Karpas-422 (cell line): ENCODE results near the gene DDX27. TPM values are rescaled to one million over a fixed set of nuclear protein-coding genes. Genes with fewer than 3 reads are reported as not detected.
A peak's percentile ranks its signal among the peaks of the same experiment; 100 is the strongest.
"Not testable (repeated sequence)": the region's sequence is repeated elsewhere in the genome, so short reads cannot be mapped to it uniquely, and the experiment has no call there.

ENCODE experiments used
- DNase-seq: peaks from one replicate; pipeline ENCODE4 v3.0.0-alpha.2; 2015
- H2AFZ ChIP-seq: fragments of 200-600 bp; sonication (generic); 2 replicates; pipeline ENCODE4 v1.6.1; 2014; ENCODE audit warnings: antibody characterized with exemption, low read length, mixed read lengths
- H3K27ac ChIP-seq: fragments of 200-600 bp; sonication (generic); 2 replicates; pipeline ENCODE4 v1.5.1; 2014; ENCODE audit warnings: mild to moderate bottlenecking, low read length, moderate library complexity
- H3K27me3 ChIP-seq: fragments of 200-600 bp; sonication (generic); 2 replicates; pipeline ENCODE4 v1.6.1; 2014; ENCODE audit warnings: low read length, mixed read lengths
- H3K36me3 ChIP-seq: fragments of 200-600 bp; sonication (generic); 2 replicates; pipeline ENCODE4 v1.6.1; 2014; ENCODE audit warnings: low read length, mixed read lengths; ENCODE audit not compliant: insufficient read depth
- H3K4me1 ChIP-seq: fragments of 200-600 bp; sonication (generic); 2 replicates; pipeline ENCODE4 v1.6.1; 2014; ENCODE audit warnings: mild to moderate bottlenecking, low read length, mixed read lengths
- H3K4me2 ChIP-seq: fragments of 200-600 bp; sonication (generic); 2 replicates; pipeline ENCODE4 v1.6.1; 2014; ENCODE audit warnings: low read length, low read depth, mild to moderate bottlenecking; ENCODE audit not compliant: poor library complexity, severe bottlenecking
- H3K4me3 ChIP-seq: fragments of 200-600 bp; sonication (generic); 2 replicates; pipeline ENCODE4 v1.5.1; 2014; ENCODE audit warnings: mild to moderate bottlenecking, antibody characterized with exemption, low read length, mixed read lengths
- H3K79me2 ChIP-seq: fragments of 200-600 bp; sonication (generic); 2 replicates; pipeline ENCODE4 v1.6.1; 2014; ENCODE audit warnings: mild to moderate bottlenecking, low read length, mixed read lengths
- H3K9ac ChIP-seq: fragments of 200-600 bp; sonication (generic); 2 replicates; pipeline ENCODE4 v1.6.0; 2014; ENCODE audit warnings: low read length
- H3K9me2 ChIP-seq: fragments of 200-600 bp; sonication (generic), shearing (Covaris generic); replicated peaks from 2 replicates; pipeline ENCODE4 v1.6.0; 2014; ENCODE audit warnings: mild to moderate bottlenecking, low read length, moderate library complexity; ENCODE audit not compliant: insufficient read depth
- H3K9me3 ChIP-seq: fragments of 300-700, 200-600 bp; sonication (generic); 2 replicates; pipeline ENCODE4 v1.6.1; 2014; ENCODE audit warnings: low read length, mixed read lengths
- H4K20me1 ChIP-seq: fragments of 200-600 bp; sonication (generic); 2 replicates; pipeline ENCODE4 v1.6.1; 2014; ENCODE audit warnings: mild to moderate bottlenecking, antibody characterized with exemption, low read length, low read depth; ENCODE audit not compliant: insufficient read depth
- total RNA-seq: library from RNA; depleted of rRNA; stranded (reverse); fragments of >200 nt; shearing (Covaris generic); gene quantifications from 2 replicates; pipeline ENCODE4 v1.2.3, GENCODE V29; 2014; ENCODE audit warnings: low replicate concordance

Gene DDX27
- total RNA-seq, 1 experiment from 2014 or later: 34.5 TPM

GRCh38 chr20:49187851-49188641, 31.2 kb upstream of the DDX27 start, which contains the start of gene STAU1:
TSS of gene STAU1 (minus strand) at chr20:49188334. CDS start at chr20:49166201, 22,133 bp downstream.
- no peaks in the 10 kb centered on the region for H3K9me2 ChIP-seq
- H3K27me3 ChIP-seq: no peaks in the 10 kb centered on the region
- peaks cover 21% of the 10 kb centered on the region for H4K20me1 ChIP-seq
- H2AFZ ChIP-seq: peak within 1 kb of the TSS; percentile 69
- peak within 1 kb of the TSS; percentile 83 for H3K4me2 ChIP-seq
- H3K4me1 ChIP-seq: peaks cover 38% of the 10 kb centered on the region
- H3K36me3 ChIP-seq: no peaks in the 10 kb centered on the region
- DNase-seq: peak; percentile 98
- H3K4me3 ChIP-seq: peak within 1 kb of the TSS; percentile 84
- H3K9me3 ChIP-seq: no peaks in the 10 kb centered on the region
- peak within 1 kb of the TSS; percentile 72 for H3K9ac ChIP-seq
- peak within 1 kb of the TSS; percentile 19 for H3K27ac ChIP-seq
- peaks cover 48% of the 10 kb centered on the region for H3K79me2 ChIP-seq

- DNase-seq, H3K9ac ChIP-seq: not testable (repeated sequence)
Measured at GRCh38 chr20:49192944-49193518, 26.2 kb upstream of the DDX27 start.

GRCh38 chr20:49199729-49200293, 19.4 kb upstream of the DDX27 start:
- Histone ChIP-seq H3K9me3 (no peaks in the 10 kb centered on the region), H3K4me3 (no peak overlapping the region), H3K9ac (no peak overlapping the region), H3K4me1 (no peaks in the 10 kb centered on the region), H4K20me1 (no peaks in the 10 kb centered on the region), H3K27me3 (no peaks in the 10 kb centered on the region), H3K36me3 (no peaks in the 10 kb centered on the region), H3K9me2 (no peaks in the 10 kb centered on the region), H3K4me2 (no peak overlapping the region), H2AFZ (no peak overlapping the region), H3K79me2 (no peaks in the 10 kb centered on the region), H3K27ac (no peak overlapping the region)
- no peak for DNase-seq

More at GRCh38 chr20:49192944-49193518, 26.2 kb upstream of the DDX27 start:
- H4K20me1 ChIP-seq, H3K27ac ChIP-seq, H3K79me2 ChIP-seq, H3K9me3 ChIP-seq, H3K36me3 ChIP-seq, H3K9me2 ChIP-seq, H3K27me3 ChIP-seq, H3K4me3 ChIP-seq, H2AFZ ChIP-seq, H3K4me2 ChIP-seq, H3K4me1 ChIP-seq: not testable (repeated sequence)

- Histone ChIP-seq H3K9ac (no peak overlapping the region), H4K20me1 (no peaks in the 10 kb centered on the region), H3K27me3 (no peaks in the 10 kb centered on the region), H3K9me2 (no peaks in the 10 kb centered on the region), H3K4me3 (no peak overlapping the region), H3K79me2 (no peaks in the 10 kb centered on the region), H3K36me3 (no peaks in the 10 kb centered on the region), H2AFZ (no peak overlapping the region), H3K9me3 (no peaks in the 10 kb centered on the region), H3K27ac (no peak overlapping the region), H3K4me2 (no peak overlapping the region), H3K4me1 (no peaks in the 10 kb centered on the region)
- DNase-seq: no peak
Measured at GRCh38 chr20:49203011-49203410, 16.2 kb upstream of the DDX27 start.

GRCh38 chr20:49203746-49204145, 15.5 kb upstream of the DDX27 start:
- Histone ChIP-seq H3K9me3 (no peaks in the 10 kb centered on the region), H3K9me2 (no peaks in the 10 kb centered on the region), H3K4me3 (no peak overlapping the region), H2AFZ (no peak overlapping the region), H3K9ac (no peak overlapping the region), H3K27ac (no peak overlapping the region), H4K20me1 (no peaks in the 10 kb centered on the region), H3K36me3 (no peaks in the 10 kb centered on the region), H3K79me2 (no peaks in the 10 kb centered on the region), H3K27me3 (no peaks in the 10 kb centered on the region), H3K4me2 (no peak overlapping the region), H3K4me1 (no peaks in the 10 kb centered on the region)
- no peak for DNase-seq

GRCh38 chr20:49207076-49207475, 12.1 kb upstream of the DDX27 start:
- Histone ChIP-seq H3K4me2 (no peak overlapping the region), H3K27me3 (no peaks in the 10 kb centered on the region), H3K79me2 (no peaks in the 10 kb centered on the region), H3K9ac (no peak overlapping the region), H3K36me3 (no peaks in the 10 kb centered on the region), H4K20me1 (no peaks in the 10 kb centered on the region), H3K9me3 (no peaks in the 10 kb centered on the region), H2AFZ (no peak overlapping the region), H3K4me3 (no peak overlapping the region), H3K4me1 (peaks cover 4% of the 10 kb centered on the region), H3K27ac (no peak overlapping the region), H3K9me2 (no peaks in the 10 kb centered on the region)
- peak; percentile 67 for DNase-seq

- Histone ChIP-seq H3K9me3 (no peaks in the 10 kb centered on the region), H3K4me3 (no peak overlapping the region), H3K9me2 (no peaks in the 10 kb centered on the region), H3K9ac (no peak overlapping the region), H3K27me3 (no peaks in the 10 kb centered on the region), H3K79me2 (no peaks in the 10 kb centered on the region), H3K4me1 (peaks cover 4% of the 10 kb centered on the region), H3K27ac (no peak overlapping the region), H4K20me1 (no peaks in the 10 kb centered on the region), H3K4me2 (no peak overlapping the region), H2AFZ (no peak overlapping the region), H3K36me3 (no peaks in the 10 kb centered on the region)
- peak; percentile 36 for DNase-seq
Measured at GRCh38 chr20:49210101-49210756, 9.0 kb upstream of the DDX27 start.

GRCh38 chr20:49210757-49211110, 8.5 kb upstream of the DDX27 start:
- H3K27me3 ChIP-seq: no peaks in the 10 kb centered on the region
- no peaks in the 10 kb centered on the region for H3K36me3 ChIP-seq
- H3K27ac ChIP-seq: no peak overlapping the region
- H2AFZ ChIP-seq: no peak overlapping the region
- no peak overlapping the region for H3K4me3 ChIP-seq
- no peaks in the 10 kb centered on the region for H3K9me3 ChIP-seq
- H4K20me1 ChIP-seq: no peaks in the 10 kb centered on the region
- H3K4me2 ChIP-seq: no peak overlapping the region
- no peaks in the 10 kb centered on the region for H3K9me2 ChIP-seq
- DNase-seq: peak; percentile 15
- no peak overlapping the region for H3K9ac ChIP-seq
- H3K79me2 ChIP-seq: no peaks in the 10 kb centered on the region
- H3K4me1 ChIP-seq: peaks cover 4% of the 10 kb centered on the region
